ENCODE measurements around the gene INHBB. TPM values are rescaled to one million over a fixed set of nuclear protein-coding genes. Genes with fewer than 3 reads are reported as not detected.

The INHBB gene
- total and polyA plus RNA-seq, 9 of the 15 experiments (the other 6 are each of a cell fraction or from before 2014, with no cell fraction given), result not detected

- TF ChIP-seq JUND (IDR thresholded peaks at IDR 0.05; ENCODE audit: borderline replicate concordance, low read depth, low read length), result no peak
- TF ChIP-seq JUND (tag; IDR thresholded peaks at IDR 0.05; ENCODE audit: borderline replicate concordance, low read depth, low read length), result no peak
- no peak for TF ChIP-seq IRF9 (tag; IDR thresholded peaks at IDR 0.05)
- no peak for TF ChIP-seq TSC22D4 (tag; IDR thresholded peaks at IDR 0.05)
- no peak for TF ChIP-seq CGGBP1 (CRISPR knock-in tag; IDR thresholded peaks at IDR 0.05)
- TF ChIP-seq CAMTA2 (CRISPR knock-in tag; conservative IDR thresholded peaks at IDR 0.05), result no peak
- no peak for TF ChIP-seq PHB2 (IDR thresholded peaks at IDR 0.05; ENCODE audit: low read depth)
These were observed 26.9 kb downstream of the INHBB start (continued) for GRCh38 chr2:120372816-120373215.

DNA sequence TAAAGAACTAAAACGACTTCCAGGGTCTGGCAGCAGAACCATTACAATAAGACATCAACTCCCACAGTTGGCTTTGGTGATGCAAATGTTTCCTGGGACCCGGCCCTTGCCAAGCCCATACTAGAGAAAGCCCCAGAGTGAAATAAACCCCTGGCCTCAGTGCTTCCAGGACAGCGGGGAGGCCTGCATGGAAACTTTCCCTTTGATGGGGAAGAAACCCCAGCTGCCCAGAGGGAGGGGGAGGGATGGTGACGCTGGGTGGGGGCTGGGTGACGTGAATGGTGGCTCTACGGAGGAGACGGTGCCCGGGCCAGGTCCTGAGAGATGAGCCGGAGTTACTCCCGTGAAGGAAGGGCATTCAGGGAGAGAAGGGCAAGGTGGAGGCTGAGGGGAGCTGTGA is 27.5 kb downstream of the INHBB start:
- no peak for FAIRE-seq
- POLR2A ChIA-PET, result no interaction called here
- TF ChIP-seq, protein P1, sequence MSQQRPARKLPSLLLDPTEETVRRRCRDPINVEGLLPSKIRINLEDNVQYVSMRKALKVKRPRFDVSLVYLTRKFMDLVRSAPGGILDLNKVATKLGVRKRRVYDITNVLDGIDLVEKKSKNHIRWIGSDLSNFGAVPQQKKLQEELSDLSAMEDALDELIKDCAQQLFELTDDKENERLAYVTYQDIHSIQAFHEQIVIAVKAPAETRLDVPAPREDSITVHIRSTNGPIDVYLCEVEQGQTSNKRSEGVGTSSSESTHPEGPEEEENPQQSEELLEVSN (IDR thresholded peaks at IDR 0.05; ENCODE audit: borderline replicate concordance in 1 of 2, extremely low read depth in 1 of 2, insufficient read depth in 1 of 2, insufficient read length in 1 of 2, low read depth in 1 of 2, low read length in 1 of 2, poor library complexity in 1 of 2, severe bottlenecking in 1 of 2), result no peak
- TF ChIP-seq, protein P2, sequence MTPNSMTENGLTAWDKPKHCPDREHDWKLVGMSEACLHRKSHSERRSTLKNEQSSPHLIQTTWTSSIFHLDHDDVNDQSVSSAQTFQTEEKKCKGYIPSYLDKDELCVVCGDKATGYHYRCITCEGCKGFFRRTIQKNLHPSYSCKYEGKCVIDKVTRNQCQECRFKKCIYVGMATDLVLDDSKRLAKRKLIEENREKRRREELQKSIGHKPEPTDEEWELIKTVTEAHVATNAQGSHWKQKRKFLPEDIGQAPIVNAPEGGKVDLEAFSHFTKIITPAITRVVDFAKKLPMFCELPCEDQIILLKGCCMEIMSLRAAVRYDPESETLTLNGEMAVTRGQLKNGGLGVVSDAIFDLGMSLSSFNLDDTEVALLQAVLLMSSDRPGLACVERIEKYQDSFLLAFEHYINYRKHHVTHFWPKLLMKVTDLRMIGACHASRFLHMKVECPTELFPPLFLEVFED (CRISPR knock-in tag; conservative IDR thresholded peaks at IDR 0.05), result no peak

More for the DNA sequence above, 27.5 kb downstream of the INHBB start:
- intact Hi-C loops (cut with micrococcal nuclease) (no loop called here), in situ Hi-C loops (cut with MboI) (no loop called here)
- H3K9ac ChIP-seq (ENCODE audit: insufficient read depth in 1 of 2, low read depth in 2 of 2, low read length in 2 of 2), result no peak overlapping the region
- H3K27ac ChIP-seq (ENCODE audit: extremely low read depth, low read depth, low read length), result no peak overlapping the region
- H4K20me1 ChIP-seq (replicated peaks; ENCODE audit: control insufficient read depth, insufficient read depth, low read length), result peaks cover 6% of the 10 kb centered on the region
- no peaks in the 10 kb centered on the region for H3K36me3 ChIP-seq (ENCODE audit: control insufficient read depth, insufficient read depth, low read length)
- no peak overlapping the region for H3K4me2 ChIP-seq (ENCODE audit: insufficient read depth, low read length)
- H3K27me3 ChIP-seq (ENCODE audit: control insufficient read depth in 2 of 2, insufficient read depth in 2 of 2, low read length in 2 of 2), result peaks cover 2 to 65% of the 10 kb centered on the region in 2 experiments; a peak in 3 of 5 replicates
- no peaks in the 10 kb centered on the region for H3K79me2 ChIP-seq (ENCODE audit: control insufficient read depth, insufficient read depth, low read length)
- no peak overlapping the region for H3K4me3 ChIP-seq
- H3K9me1 ChIP-seq (ENCODE audit: control insufficient read depth, insufficient read depth, low read length), result no peaks in the 10 kb centered on the region
- CTCF ChIA-PET (ENCODE audit: low intra/inter-chr PET ratio), result no interaction called here
- BruUV-seq (replicated peaks), result no TSS peak
- DNase-seq (ENCODE audit: extremely low read depth in 1 of 4, low spot score in 3 of 4), result no peak
- WGBS (ENCODE audit: insufficient coverage, low coverage, missing lambda C conversion rate), result 0% methylated on average over 3 of the region's 10 CpGs
- ATAC-seq, result no peak
- no peaks in the 10 kb centered on the region for H3K4me1 ChIP-seq (replicated peaks in 1 of 2; ENCODE audit: control insufficient read depth in 2 of 2, insufficient read depth in 2 of 2, low read length in 2 of 2)
- no peaks in the 10 kb centered on the region for H3K9me3 ChIP-seq (replicated peaks; ENCODE audit: control insufficient read depth, insufficient read depth, low read depth, low read length)
- no peak overlapping the region for H2AFZ ChIP-seq (ENCODE audit: low read depth, low read length)

Measured in K562 (cell line).